DND-41 (cell line): ENCODE data around the gene USF3.

Source experiments
- ATAC-seq: fragments of 200-7000 bp; cut with Tn5 transposase; 3 replicates; pipeline ENCODE4 v1.9.1; 2021; ENCODE audit warnings: low read depth; ENCODE audit not compliant: insufficient read depth
- DNase-seq: peaks from one replicate; pipeline ENCODE4 v3.0.0-alpha.2; 2020
- H2AFZ ChIP-seq: 2 replicates; pipeline ENCODE4 v1.6.0; 2012; ENCODE audit warnings: low read depth, low read length
- H3K27ac ChIP-seq: 2 replicates; pipeline ENCODE4 v1.5.1; 2012; ENCODE audit warnings: low read length, inconsistent platforms
- H3K27me3 ChIP-seq: fragments of 200-600 bp; sonication (generic); 2 replicates; pipeline ENCODE4 v1.6.0; 2012; ENCODE audit warnings: low read length, mild to moderate bottlenecking, inconsistent platforms; ENCODE audit not compliant: insufficient read depth, poor library complexity
- H3K36me3 ChIP-seq: 2 replicates; pipeline ENCODE4 v1.5.1; 2012; ENCODE audit warnings: low read length, inconsistent platforms; ENCODE audit not compliant: insufficient read depth
- H3K4me1 ChIP-seq: 2 replicates; pipeline ENCODE4 v1.5.1; 2012; ENCODE audit warnings: mild to moderate bottlenecking, low read length; ENCODE audit not compliant: insufficient read depth
- H3K4me2 ChIP-seq: 2 replicates; pipeline ENCODE4 v1.6.0; 2012; ENCODE audit warnings: mild to moderate bottlenecking, moderate library complexity, low read length, inconsistent platforms; ENCODE audit not compliant: insufficient read depth
- H3K4me3 ChIP-seq, 2 experiments: fragments of 200-600 bp in 1 of 2; shearing (Covaris generic) in 1 of 2; 2 replicates each; pipeline ENCODE4 v1.5.1; 2012 to 2016; ENCODE audit warnings: inconsistent platforms in 2 of 2, low read length in 2 of 2, mild to moderate bottlenecking in 2 of 2, low read depth in 1 of 2, moderate library complexity in 1 of 2
- H3K79me2 ChIP-seq: 2 replicates; pipeline ENCODE4 v1.6.0; 2012; ENCODE audit warnings: low read length, inconsistent platforms; ENCODE audit not compliant: insufficient read depth
- H3K9ac ChIP-seq: 2 replicates; pipeline ENCODE4 v1.6.0; 2012; ENCODE audit warnings: low read depth, mild to moderate bottlenecking, inconsistent platforms, low read length, moderate library complexity
- H3K9me3 ChIP-seq: 2 replicates; pipeline ENCODE4 v1.5.1; 2012; ENCODE audit warnings: low read length, moderate library complexity, mild to moderate bottlenecking, inconsistent platforms; ENCODE audit not compliant: insufficient read depth, severe bottlenecking
- H4K20me1 ChIP-seq: 2 replicates; pipeline ENCODE4 v1.6.0; 2012; ENCODE audit warnings: low read length; ENCODE audit not compliant: insufficient read depth
- CTCF ChIP-seq: IDR thresholded peaks from 2 replicates; pipeline ENCODE4 v1.5.1; 2012; ENCODE audit warnings: borderline replicate concordance, low read length, moderate library complexity, mild to moderate bottlenecking; ENCODE audit not compliant: poor library complexity, severe bottlenecking; ENCODE audit errors: extremely low read depth
- EZH2 ChIP-seq: IDR thresholded peaks from 3 replicates; pipeline ENCODE4 v1.6.1; 2012; ENCODE audit warnings: borderline replicate concordance, low read depth, mild to moderate bottlenecking, moderate library complexity, low read length, inconsistent platforms; ENCODE audit not compliant: severe bottlenecking

The USF3 gene

GRCh38 chr3:113629584-113630421 is 66.6 kb downstream of the USF3 start:
- no peaks in the 10 kb centered on the region for H3K4me1 ChIP-seq
- DNase-seq (no peak), ATAC-seq (no peak)

GRCh38 chr3:113628788-113629187 is 67.7 kb downstream of the USF3 start:
- no peak overlapping the region for H3K27ac ChIP-seq
- H3K79me2 ChIP-seq, result no peaks in the 10 kb centered on the region
- no peaks in the 10 kb centered on the region for H3K4me1 ChIP-seq
- H3K4me2 ChIP-seq, result no peak overlapping the region
- H3K4me3 ChIP-seq, result no peak overlapping the region
- no peaks in the 10 kb centered on the region for H3K9me3 ChIP-seq
- no peak overlapping the region for H3K9ac ChIP-seq
- no peaks in the 10 kb centered on the region for H3K27me3 ChIP-seq
- no peaks in the 10 kb centered on the region for H3K36me3 ChIP-seq
- DNase-seq (no peak), ATAC-seq (no peak)
- no peak for TF ChIP-seq CTCF
- TF ChIP-seq EZH2, result no peak
- H4K20me1 ChIP-seq, result no peaks in the 10 kb centered on the region
- no peak overlapping the region for H2AFZ ChIP-seq

More at GRCh38 chr3:113629584-113630421, 66.6 kb downstream of the USF3 start:
- H2AFZ ChIP-seq, result no peak overlapping the region
- H3K27ac ChIP-seq, result no peak overlapping the region
- H3K4me3 ChIP-seq, result no peak overlapping the region
- no peaks in the 10 kb centered on the region for H3K9me3 ChIP-seq
- H3K9ac ChIP-seq, result no peak overlapping the region
- H3K27me3 ChIP-seq, result no peaks in the 10 kb centered on the region
- no peaks in the 10 kb centered on the region for H4K20me1 ChIP-seq
- H3K4me2 ChIP-seq, result no peak overlapping the region
- no peak for TF ChIP-seq EZH2
- TF ChIP-seq CTCF, result no peak
- no peaks in the 10 kb centered on the region for H3K79me2 ChIP-seq
- no peaks in the 10 kb centered on the region for H3K36me3 ChIP-seq

- no peaks in the 10 kb centered on the region for H3K79me2 ChIP-seq
- H3K4me2 ChIP-seq, result no peak overlapping the region
- no peak for DNase-seq
- H3K36me3 ChIP-seq, result no peaks in the 10 kb centered on the region
- H2AFZ ChIP-seq, result no peak overlapping the region
- no peak for ATAC-seq
- no peaks in the 10 kb centered on the region for H3K4me1 ChIP-seq
- no peaks in the 10 kb centered on the region for H3K9me3 ChIP-seq
- no peak overlapping the region for H3K4me3 ChIP-seq
- no peak overlapping the region for H3K27ac ChIP-seq
- TF ChIP-seq CTCF (no peak), EZH2 (no peak)
- H4K20me1 ChIP-seq, result no peaks in the 10 kb centered on the region
- H3K27me3 ChIP-seq, result no peaks in the 10 kb centered on the region
- no peak overlapping the region for H3K9ac ChIP-seq
Measured at GRCh38 chr3:113628316-113628715, 68.1 kb downstream of the USF3 start.
